ENCODE measurements around the gene ING3.

Gene ING3

DNA sequence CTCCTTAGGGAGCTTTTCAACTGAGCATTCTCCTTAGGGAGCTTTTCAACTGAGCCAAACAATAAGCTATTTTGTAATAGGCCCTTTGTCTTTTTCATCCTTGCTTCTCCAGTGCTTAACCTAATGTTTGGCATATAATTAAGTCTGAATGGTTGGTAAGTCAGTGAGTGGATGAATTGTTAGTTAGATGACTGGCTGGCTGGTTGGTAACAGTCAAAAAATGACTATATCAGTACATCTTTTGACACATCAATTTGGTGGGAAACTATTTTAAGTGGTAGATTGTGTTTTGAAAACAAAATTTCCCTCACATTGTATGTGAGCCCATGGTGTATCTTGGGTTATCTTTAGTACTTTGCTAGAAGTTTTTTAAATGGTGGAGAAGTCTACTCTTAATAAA, 16.4 kb downstream of the ING3 start:
- Histone ChIP-seq H3K9me3 (ENCODE audit: control insufficient read depth, insufficient read depth, low read depth, low read length) (no peaks in the 10 kb centered on the region), H3K4me1 (ENCODE audit: control insufficient read depth, insufficient read depth, low read length) (no peaks in the 10 kb centered on the region), H3K4me3 (ENCODE audit: low read depth, low read length) (no peak overlapping the region), H3K27ac (ENCODE audit: extremely low read depth, low read depth, low read length) (no peak overlapping the region), H3K36me3 (ENCODE audit: control insufficient read depth in 2 of 2, insufficient read depth in 1 of 2, low read length in 2 of 2) (peaks cover 25 to 51% of the 10 kb centered on the region in 2 experiments)
- ChIA-PET POLR2A (no interaction called here), CTCF (interaction anchor here (0.7 to 1.3 kb wide), 2 partner anchors 109 to 115 kb away, joined by 4 read pairs; no protein-coding TSS in a partner anchor)
- no peak for TF ChIP-seq KLF10 (tag by site-specific recombination; IDR thresholded peaks at IDR 0.05)
- no peak for TF ChIP-seq ZNF768 (tag by site-specific recombination; IDR thresholded peaks at IDR 0.05)
- TF ChIP-seq ZNF214 (tag by site-specific recombination; IDR thresholded peaks at IDR 0.05; ENCODE audit: borderline replicate concordance): no peak
- no peak for TF ChIP-seq BCL11B (tag by site-specific recombination; IDR thresholded peaks at IDR 0.05; ENCODE audit: low read depth)
- TF ChIP-seq ZNF169 (tag by site-specific recombination; IDR thresholded peaks at IDR 0.05): no peak
- TF ChIP-seq, protein P1, sequence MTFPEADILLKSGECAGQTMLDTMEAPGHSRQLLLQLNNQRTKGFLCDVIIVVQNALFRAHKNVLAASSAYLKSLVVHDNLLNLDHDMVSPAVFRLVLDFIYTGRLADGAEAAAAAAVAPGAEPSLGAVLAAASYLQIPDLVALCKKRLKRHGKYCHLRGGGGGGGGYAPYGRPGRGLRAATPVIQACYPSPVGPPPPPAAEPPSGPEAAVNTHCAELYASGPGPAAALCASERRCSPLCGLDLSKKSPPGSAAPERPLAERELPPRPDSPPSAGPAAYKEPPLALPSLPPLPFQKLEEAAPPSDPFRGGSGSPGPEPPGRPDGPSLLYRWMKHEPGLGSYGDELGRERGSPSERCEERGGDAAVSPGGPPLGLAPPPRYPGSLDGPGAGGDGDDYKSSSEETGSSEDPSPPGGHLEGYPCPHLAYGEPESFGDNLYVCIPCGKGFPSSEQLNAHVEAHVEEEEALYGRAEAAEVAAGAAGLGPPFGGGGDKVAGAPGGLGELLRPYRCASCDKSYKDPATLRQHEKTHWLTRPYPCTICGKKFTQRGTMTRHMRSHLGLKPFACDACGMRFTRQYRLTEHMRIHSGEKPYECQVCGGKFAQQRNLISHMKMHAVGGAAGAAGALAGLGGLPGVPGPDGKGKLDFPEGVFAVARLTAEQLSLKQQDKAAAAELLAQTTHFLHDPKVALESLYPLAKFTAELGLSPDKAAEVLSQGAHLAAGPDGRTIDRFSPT (tag by site-specific recombination; IDR thresholded peaks at IDR 0.05): no peak
- TF ChIP-seq ZNF292 (tag by site-specific recombination; IDR thresholded peaks at IDR 0.05; ENCODE audit: borderline replicate concordance, low read depth): no peak
- TF ChIP-seq KLF9 (tag by site-specific recombination; IDR thresholded peaks at IDR 0.05; ENCODE audit: low read depth): no peak
- no peak for TF ChIP-seq ZNF302 (tag by site-specific recombination; IDR thresholded peaks at IDR 0.05; ENCODE audit: low read depth)

DNA sequence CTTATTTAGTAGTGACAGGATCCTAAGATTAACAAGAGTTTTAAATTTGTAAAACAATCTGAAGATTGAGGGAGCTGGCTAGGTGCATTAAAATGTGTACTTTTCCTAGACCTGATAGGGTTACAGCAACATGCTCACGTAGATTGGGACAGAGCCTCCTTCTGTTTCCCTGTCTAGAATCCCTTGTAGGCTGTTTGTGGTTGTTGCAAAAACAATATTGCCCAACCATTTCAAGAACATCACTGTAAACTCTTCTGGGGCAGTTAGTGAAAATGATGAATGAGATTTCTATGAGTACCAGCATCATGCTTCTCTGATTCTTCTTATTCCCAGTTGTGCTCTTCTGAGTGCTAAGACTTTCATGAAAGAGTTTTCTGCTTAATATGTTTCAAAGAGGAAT, 23.3 kb downstream of the ING3 start:
- peaks cover 40 to 44% of the 10 kb centered on the region in 2 experiments for H3K36me3 ChIP-seq (ENCODE audit: control insufficient read depth in 2 of 2, insufficient read depth in 1 of 2, low read length in 2 of 2)
- ChIA-PET POLR2A (no interaction called here), CTCF (interaction anchor here (0.8 to 2.0 kb wide), 2 partner anchors 13 to 108 kb away, joined by 4 to 7 read pairs; no protein-coding TSS in a partner anchor)
- H3K4me3 ChIP-seq (ENCODE audit: low read depth, low read length): no peak overlapping the region
- TF ChIP-seq, protein P2, sequence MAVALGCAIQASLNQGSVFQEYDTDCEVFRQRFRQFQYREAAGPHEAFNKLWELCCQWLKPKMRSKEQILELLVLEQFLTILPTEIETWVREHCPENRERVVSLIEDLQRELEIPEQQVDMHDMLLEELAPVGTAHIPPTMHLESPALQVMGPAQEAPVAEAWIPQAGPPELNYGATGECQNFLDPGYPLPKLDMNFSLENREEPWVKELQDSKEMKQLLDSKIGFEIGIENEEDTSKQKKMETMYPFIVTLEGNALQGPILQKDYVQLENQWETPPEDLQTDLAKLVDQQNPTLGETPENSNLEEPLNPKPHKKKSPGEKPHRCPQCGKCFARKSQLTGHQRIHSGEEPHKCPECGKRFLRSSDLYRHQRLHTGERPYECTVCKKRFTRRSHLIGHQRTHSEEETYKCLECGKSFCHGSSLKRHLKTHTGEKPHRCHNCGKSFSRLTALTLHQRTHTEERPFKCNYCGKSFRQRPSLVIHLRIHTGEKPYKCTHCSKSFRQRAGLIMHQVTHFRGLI (tag by site-specific recombination; IDR thresholded peaks at IDR 0.05): no peak
- TF ChIP-seq, protein P3, sequence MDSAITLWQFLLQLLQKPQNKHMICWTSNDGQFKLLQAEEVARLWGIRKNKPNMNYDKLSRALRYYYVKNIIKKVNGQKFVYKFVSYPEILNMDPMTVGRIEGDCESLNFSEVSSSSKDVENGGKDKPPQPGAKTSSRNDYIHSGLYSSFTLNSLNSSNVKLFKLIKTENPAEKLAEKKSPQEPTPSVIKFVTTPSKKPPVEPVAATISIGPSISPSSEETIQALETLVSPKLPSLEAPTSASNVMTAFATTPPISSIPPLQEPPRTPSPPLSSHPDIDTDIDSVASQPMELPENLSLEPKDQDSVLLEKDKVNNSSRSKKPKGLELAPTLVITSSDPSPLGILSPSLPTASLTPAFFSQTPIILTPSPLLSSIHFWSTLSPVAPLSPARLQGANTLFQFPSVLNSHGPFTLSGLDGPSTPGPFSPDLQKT (IDR thresholded peaks at IDR 0.05; ENCODE audit: borderline replicate concordance, low read depth, low read length): no peak
- TF ChIP-seq, protein P4, sequence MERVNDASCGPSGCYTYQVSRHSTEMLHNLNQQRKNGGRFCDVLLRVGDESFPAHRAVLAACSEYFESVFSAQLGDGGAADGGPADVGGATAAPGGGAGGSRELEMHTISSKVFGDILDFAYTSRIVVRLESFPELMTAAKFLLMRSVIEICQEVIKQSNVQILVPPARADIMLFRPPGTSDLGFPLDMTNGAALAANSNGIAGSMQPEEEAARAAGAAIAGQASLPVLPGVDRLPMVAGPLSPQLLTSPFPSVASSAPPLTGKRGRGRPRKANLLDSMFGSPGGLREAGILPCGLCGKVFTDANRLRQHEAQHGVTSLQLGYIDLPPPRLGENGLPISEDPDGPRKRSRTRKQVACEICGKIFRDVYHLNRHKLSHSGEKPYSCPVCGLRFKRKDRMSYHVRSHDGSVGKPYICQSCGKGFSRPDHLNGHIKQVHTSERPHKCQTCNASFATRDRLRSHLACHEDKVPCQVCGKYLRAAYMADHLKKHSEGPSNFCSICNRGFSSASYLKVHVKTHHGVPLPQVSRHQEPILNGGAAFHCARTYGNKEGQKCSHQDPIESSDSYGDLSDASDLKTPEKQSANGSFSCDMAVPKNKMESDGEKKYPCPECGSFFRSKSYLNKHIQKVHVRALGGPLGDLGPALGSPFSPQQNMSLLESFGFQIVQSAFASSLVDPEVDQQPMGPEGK (tag by site-specific recombination; IDR thresholded peaks at IDR 0.05): no peak
- no peak for TF ChIP-seq SETDB1 (IDR thresholded peaks at IDR 0.05; ENCODE audit: insufficient read length, low read length)
- TF ChIP-seq ZNF202 (tag by site-specific recombination; IDR thresholded peaks at IDR 0.05; ENCODE audit: borderline replicate concordance): no peak
- TF ChIP-seq ZNF571 (tag by site-specific recombination; IDR thresholded peaks at IDR 0.05): no peak
- no peak overlapping the region for H3K27ac ChIP-seq (ENCODE audit: extremely low read depth, low read depth, low read length)
- no peaks in the 10 kb centered on the region for H3K4me1 ChIP-seq (ENCODE audit: control insufficient read depth, insufficient read depth, low read length)
- no peaks in the 10 kb centered on the region for H3K9me3 ChIP-seq (ENCODE audit: control insufficient read depth, insufficient read depth, low read depth, low read length)
